Forelimb muscle (tissue), 1 donor: Measurements from ENCODE around the gene GPR137B. TPM values are rescaled to one million over a fixed set of nuclear protein-coding genes. Genes with fewer than 3 reads are reported as not detected.

Experiments
- DNase-seq: peaks from one replicate; pipeline ENCODE4 v3.0.0-alpha.2; 2013; ENCODE audit warnings: low read depth
- polyA plus RNA-seq: library from polyadenylated mRNA; unstranded; fragments of 120-200 nt; gene quantifications from one replicate; pipeline ENCODE4 v1.2.1, GENCODE V29; 2013; ENCODE audit not compliant: insufficient read length

GPR137B gene
- 3.7 TPM for polyA plus RNA-seq

GRCh38 chr1:236142253-236143103 lies at the start of gene GPR137B:
GPR137B (plus strand) TSS chr1:236142539; CDS start chr1:236142623, 84 bp downstream.
- DNase-seq = no peak

- no peak for DNase-seq
These were observed 49.4 kb upstream of the GPR137B start for GRCh38 chr1:236092899-236093298.

- no peak for DNase-seq
These were observed 46.4 kb upstream of the GPR137B start for GRCh38 chr1:236095705-236096520.

- DNase-seq = peak; percentile 28
These were observed 45.5 kb upstream of the GPR137B start for GRCh38 chr1:236096660-236097482.

- no peak for DNase-seq
These were observed 44.1 kb upstream of the GPR137B start for GRCh38 chr1:236098267-236098666.

- no peak for DNase-seq
These were observed 42.9 kb upstream of the GPR137B start for GRCh38 chr1:236099355-236099974.

GRCh38 chr1:236100799-236101198 lies 41.5 kb upstream of the GPR137B start:
- no peak for DNase-seq

- DNase-seq = no peak
These were observed 40.8 kb upstream of the GPR137B start for GRCh38 chr1:236101233-236102200.

- no peak for DNase-seq
These were observed 39.7 kb upstream of the GPR137B start for GRCh38 chr1:236102611-236103010.

GRCh38 chr1:236103059-236103458 lies 39.3 kb upstream of the GPR137B start:
- DNase-seq = no peak

- DNase-seq = peak; percentile 39
These were observed 38.6 kb upstream of the GPR137B start for GRCh38 chr1:236103646-236104218.

GRCh38 chr1:236107121-236107907 lies 35.0 kb upstream of the GPR137B start:
- DNase-seq = no peak

- DNase-seq = no peak
These were observed 34.2 kb upstream of the GPR137B start for GRCh38 chr1:236108027-236108648.

GRCh38 chr1:236110137-236110536 lies 32.2 kb upstream of the GPR137B start:
- no peak for DNase-seq

GRCh38 chr1:236111527-236112331 lies 30.6 kb upstream of the GPR137B start:
- no peak for DNase-seq

GRCh38 chr1:236112332-236112627 lies 30.1 kb upstream of the GPR137B start:
- no peak for DNase-seq

- no peak for DNase-seq
These were observed 28.9 kb upstream of the GPR137B start for GRCh38 chr1:236113324-236114032.
